Neural cell (in vitro differentiated cells): Measurements from ENCODE around the gene LPP. TPM values are rescaled to one million over a fixed set of nuclear protein-coding genes. Genes with fewer than 3 reads are reported as not detected.

Experiments
- H2AFZ ChIP-seq: fragments of 200-600, 300-800 bp; sonication (generic), shearing (Covaris generic); 2 replicates; pipeline ENCODE4 v1.6.0; 2014; ENCODE audit warnings: low read depth, mild to moderate bottlenecking, antibody characterized with exemption, low read length, moderate library complexity
- H3F3A ChIP-seq: fragments of 200-600 bp; shearing (Covaris generic); 2 replicates; pipeline ENCODE4 v1.6.1; 2016; ENCODE audit warnings: mild to moderate bottlenecking, moderate library complexity, mixed read lengths, antibody characterized with exemption, low read length; ENCODE audit not compliant: insufficient read depth, poor library complexity, severe bottlenecking
- H3K27ac ChIP-seq: fragments of 200-600, 300-800 bp; sonication (generic), shearing (Covaris generic); 2 replicates; pipeline ENCODE4 v1.5.1; 2014; ENCODE audit warnings: mild to moderate bottlenecking, low read length, moderate library complexity
- H3K27me3 ChIP-seq: fragments of 300-800, 200-600 bp; sonication (generic), shearing (Covaris generic); 2 replicates; pipeline ENCODE4 v1.6.0; 2014; ENCODE audit warnings: mild to moderate bottlenecking, low read depth, low read length, moderate library complexity; ENCODE audit not compliant: insufficient read depth
- H3K36me3 ChIP-seq: fragments of 300-800, 200-600 bp; sonication (generic), shearing (Covaris generic); 2 replicates; pipeline ENCODE4 v1.5.1; 2014; ENCODE audit warnings: mild to moderate bottlenecking, antibody characterized with exemption, low read length, moderate library complexity; ENCODE audit not compliant: insufficient read depth
- H3K4me2 ChIP-seq: fragments of 300-800, 200-600 bp; sonication (generic), shearing (Covaris generic); 2 replicates; pipeline ENCODE4 v1.6.0; 2014; ENCODE audit warnings: mild to moderate bottlenecking, low read length
- H3K4me3 ChIP-seq: fragments of 300-800, 200-600 bp; sonication (generic), shearing (Covaris generic); 2 replicates; pipeline ENCODE4 v1.5.1; 2014; ENCODE audit warnings: mild to moderate bottlenecking, low read length, moderate library complexity
- H3K79me2 ChIP-seq: fragments of 200-600 bp; shearing (Covaris generic); replicated peaks from 2 replicates; pipeline ENCODE4 v1.6.0; 2014; ENCODE audit warnings: mild to moderate bottlenecking, low read length, moderate library complexity; ENCODE audit not compliant: insufficient read depth
- H3K9ac ChIP-seq: fragments of 300-800, 200-600 bp; sonication (generic), shearing (Covaris generic); 2 replicates; pipeline ENCODE4 v1.6.1; 2016; ENCODE audit warnings: mild to moderate bottlenecking, low read length, mixed read lengths
- H3K9me2 ChIP-seq: fragments of 200-600 bp; shearing (Covaris generic); 2 replicates; pipeline ENCODE4 v1.6.1; 2016; ENCODE audit warnings: mild to moderate bottlenecking, low read length, mixed read lengths; ENCODE audit not compliant: insufficient read depth
- H3K9me3 ChIP-seq: fragments of 200-600, 300-800 bp; sonication (generic), shearing (Covaris generic); 2 replicates; pipeline ENCODE4 v1.6.1; 2016; ENCODE audit warnings: mild to moderate bottlenecking, mixed run types, low read length, moderate library complexity, mixed read lengths
- H4K20me1 ChIP-seq: fragments of 200-600 bp; shearing (Covaris generic); 2 replicates; pipeline ENCODE4 v1.6.1; 2016; ENCODE audit warnings: mild to moderate bottlenecking, mixed run types; ENCODE audit not compliant: insufficient read depth
- EP300 ChIP-seq: fragments of 450-650 bp; conservative IDR thresholded peaks from 2 replicates; pipeline ENCODE4 v1.6.1; 2014; ENCODE audit warnings: antibody characterized with exemption, mild to moderate bottlenecking, moderate library complexity; ENCODE audit not compliant: poor library complexity, severe bottlenecking
- EZH2 ChIP-seq: fragments of 200-600, 300-800 bp; shearing (Covaris generic), sonication (generic); IDR thresholded peaks from 2 replicates; pipeline ENCODE4 v1.6.1; 2014; ENCODE audit warnings: antibody characterized with exemption, low read length, borderline replicate concordance, mild to moderate bottlenecking; ENCODE audit not compliant: insufficient read depth, poor library complexity, severe bottlenecking
- MXI1 ChIP-seq: fragments of 450-650 bp; conservative IDR thresholded peaks from 2 replicates; pipeline ENCODE4 v1.6.1; 2014; ENCODE audit warnings: antibody characterized with exemption, mild to moderate bottlenecking; ENCODE audit not compliant: poor library complexity, severe bottlenecking
- POLR2AphosphoS5 ChIP-seq: IDR thresholded peaks from 2 replicates; pipeline ENCODE4 v1.6.1; 2012
- RAD21 ChIP-seq: fragments of 450-650 bp; conservative IDR thresholded peaks from 2 replicates; pipeline ENCODE4 v1.6.1; 2014; ENCODE audit warnings: antibody characterized with exemption, mild to moderate bottlenecking, moderate library complexity
- SMC3 ChIP-seq: fragments of 450-650 bp; conservative IDR thresholded peaks from 2 replicates; pipeline ENCODE4 v1.6.1; 2014; ENCODE audit warnings: antibody characterized with exemption, mild to moderate bottlenecking, moderate library complexity; ENCODE audit not compliant: poor library complexity
- TAF1 ChIP-seq: IDR thresholded peaks from 2 replicates; pipeline ENCODE4 v1.6.1; 2012; ENCODE audit warnings: low read depth
- polyA plus RNA-seq: library from polyadenylated mRNA; depleted of rRNA; stranded (reverse); fragments of >200 nt; gene quantifications from 2 replicates; pipeline ENCODE4 v1.2.3, GENCODE V29; 2014
- TF ChIP-seq, protein P1 (sequence below): IDR thresholded peaks from 2 replicates; pipeline ENCODE4 v1.6.1; 2012; ENCODE audit warnings: borderline replicate concordance
- TF ChIP-seq, protein P2 (sequence below): fragments of 450-650 bp; IDR thresholded peaks from 2 replicates; pipeline ENCODE4 v1.5.1; 2014; ENCODE audit warnings: antibody characterized with exemption, mild to moderate bottlenecking, moderate library complexity; ENCODE audit not compliant: poor library complexity, severe bottlenecking

The LPP gene
- polyA plus RNA-seq, 1 donor from 2014 or later: 3.0 TPM

DNA sequence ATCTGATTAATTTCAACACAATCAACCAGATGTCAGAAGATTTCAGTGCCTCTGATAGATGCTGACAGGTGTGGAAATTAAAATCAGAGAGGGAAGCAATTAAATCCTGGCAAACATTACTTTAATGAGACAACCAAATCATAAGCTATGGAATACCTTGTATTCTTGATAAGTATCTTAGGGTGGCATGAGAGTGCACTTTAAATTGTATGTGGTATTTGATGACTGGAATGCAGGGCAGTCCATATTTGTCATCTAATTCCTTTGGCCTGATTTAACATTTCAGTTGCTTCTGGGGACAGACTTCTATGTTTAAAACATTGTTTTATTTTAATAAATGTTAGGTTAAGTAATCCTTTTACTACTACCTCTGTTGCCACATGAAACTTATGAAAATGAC lies 184.1 kb downstream of the LPP start:
- Histone ChIP-seq H2AFZ (no peak overlapping the region), H3F3A (no peaks in the 10 kb centered on the region), H3K4me3 (no peak overlapping the region), H3K4me2 (no peak overlapping the region), H3K9me2 (no peaks in the 10 kb centered on the region), H3K9me3 (no peaks in the 10 kb centered on the region), H3K9ac (no peak overlapping the region), H3K27ac (no peak overlapping the region), H3K36me3 (no peaks in the 10 kb centered on the region), H3K79me2 (no peaks in the 10 kb centered on the region), H3K27me3 (no peaks in the 10 kb centered on the region), H4K20me1 (no peaks in the 10 kb centered on the region)
- no peak for TF ChIP-seq SMC3
- TF ChIP-seq POLR2AphosphoS5: no peak
- no peak for TF ChIP-seq EZH2
- no peak for TF ChIP-seq RAD21
- TF ChIP-seq, protein P1, sequence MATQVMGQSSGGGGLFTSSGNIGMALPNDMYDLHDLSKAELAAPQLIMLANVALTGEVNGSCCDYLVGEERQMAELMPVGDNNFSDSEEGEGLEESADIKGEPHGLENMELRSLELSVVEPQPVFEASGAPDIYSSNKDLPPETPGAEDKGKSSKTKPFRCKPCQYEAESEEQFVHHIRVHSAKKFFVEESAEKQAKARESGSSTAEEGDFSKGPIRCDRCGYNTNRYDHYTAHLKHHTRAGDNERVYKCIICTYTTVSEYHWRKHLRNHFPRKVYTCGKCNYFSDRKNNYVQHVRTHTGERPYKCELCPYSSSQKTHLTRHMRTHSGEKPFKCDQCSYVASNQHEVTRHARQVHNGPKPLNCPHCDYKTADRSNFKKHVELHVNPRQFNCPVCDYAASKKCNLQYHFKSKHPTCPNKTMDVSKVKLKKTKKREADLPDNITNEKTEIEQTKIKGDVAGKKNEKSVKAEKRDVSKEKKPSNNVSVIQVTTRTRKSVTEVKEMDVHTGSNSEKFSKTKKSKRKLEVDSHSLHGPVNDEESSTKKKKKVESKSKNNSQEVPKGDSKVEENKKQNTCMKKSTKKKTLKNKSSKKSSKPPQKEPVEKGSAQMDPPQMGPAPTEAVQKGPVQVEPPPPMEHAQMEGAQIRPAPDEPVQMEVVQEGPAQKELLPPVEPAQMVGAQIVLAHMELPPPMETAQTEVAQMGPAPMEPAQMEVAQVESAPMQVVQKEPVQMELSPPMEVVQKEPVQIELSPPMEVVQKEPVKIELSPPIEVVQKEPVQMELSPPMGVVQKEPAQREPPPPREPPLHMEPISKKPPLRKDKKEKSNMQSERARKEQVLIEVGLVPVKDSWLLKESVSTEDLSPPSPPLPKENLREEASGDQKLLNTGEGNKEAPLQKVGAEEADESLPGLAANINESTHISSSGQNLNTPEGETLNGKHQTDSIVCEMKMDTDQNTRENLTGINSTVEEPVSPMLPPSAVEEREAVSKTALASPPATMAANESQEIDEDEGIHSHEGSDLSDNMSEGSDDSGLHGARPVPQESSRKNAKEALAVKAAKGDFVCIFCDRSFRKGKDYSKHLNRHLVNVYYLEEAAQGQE: no peak
- TF ChIP-seq EP300: no peak
- TF ChIP-seq MXI1: no peak
- TF ChIP-seq TAF1: no peak
- TF ChIP-seq, protein P2, sequence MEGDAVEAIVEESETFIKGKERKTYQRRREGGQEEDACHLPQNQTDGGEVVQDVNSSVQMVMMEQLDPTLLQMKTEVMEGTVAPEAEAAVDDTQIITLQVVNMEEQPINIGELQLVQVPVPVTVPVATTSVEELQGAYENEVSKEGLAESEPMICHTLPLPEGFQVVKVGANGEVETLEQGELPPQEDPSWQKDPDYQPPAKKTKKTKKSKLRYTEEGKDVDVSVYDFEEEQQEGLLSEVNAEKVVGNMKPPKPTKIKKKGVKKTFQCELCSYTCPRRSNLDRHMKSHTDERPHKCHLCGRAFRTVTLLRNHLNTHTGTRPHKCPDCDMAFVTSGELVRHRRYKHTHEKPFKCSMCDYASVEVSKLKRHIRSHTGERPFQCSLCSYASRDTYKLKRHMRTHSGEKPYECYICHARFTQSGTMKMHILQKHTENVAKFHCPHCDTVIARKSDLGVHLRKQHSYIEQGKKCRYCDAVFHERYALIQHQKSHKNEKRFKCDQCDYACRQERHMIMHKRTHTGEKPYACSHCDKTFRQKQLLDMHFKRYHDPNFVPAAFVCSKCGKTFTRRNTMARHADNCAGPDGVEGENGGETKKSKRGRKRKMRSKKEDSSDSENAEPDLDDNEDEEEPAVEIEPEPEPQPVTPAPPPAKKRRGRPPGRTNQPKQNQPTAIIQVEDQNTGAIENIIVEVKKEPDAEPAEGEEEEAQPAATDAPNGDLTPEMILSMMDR: no peak

DNA sequence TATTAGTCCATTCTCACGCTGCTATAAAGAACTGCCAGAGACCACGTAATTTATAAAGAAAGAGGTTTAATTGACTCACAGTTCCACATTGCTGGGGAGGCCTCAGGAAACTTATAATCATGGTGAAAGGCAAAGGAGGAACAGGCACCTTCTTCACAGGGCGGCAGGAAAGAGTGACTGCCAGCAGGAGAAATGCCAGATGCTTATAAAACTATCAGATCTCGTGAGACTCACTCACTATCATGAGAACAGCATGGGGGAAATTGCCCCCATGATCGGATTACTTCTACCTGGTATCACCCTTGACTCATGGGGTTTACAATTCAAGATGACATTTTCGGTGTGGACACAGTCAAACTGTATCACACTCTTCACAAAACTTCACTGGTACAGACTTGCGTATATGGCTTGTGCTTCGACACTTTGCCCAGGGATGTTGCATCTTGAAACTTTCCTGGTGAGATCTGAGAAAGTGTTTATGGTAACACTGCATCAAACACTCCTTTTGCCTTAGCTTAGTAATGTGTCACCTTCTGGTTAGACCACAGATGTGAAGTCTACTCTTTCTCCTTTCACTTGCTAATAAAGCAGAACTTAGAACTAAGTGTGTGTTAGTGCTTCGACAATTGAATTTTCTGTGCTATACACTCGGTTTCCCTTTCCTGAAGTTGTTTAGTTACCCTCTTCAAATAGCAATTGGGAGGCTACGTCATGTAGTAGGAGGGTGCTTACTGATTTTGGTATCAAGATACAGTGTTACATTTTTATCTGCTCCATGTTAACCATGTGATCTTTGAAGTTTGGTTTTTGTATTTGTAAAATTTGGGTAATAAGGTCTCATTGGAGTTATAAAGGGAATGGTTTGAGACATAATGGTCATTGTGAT lies 185.7 kb downstream of the LPP start:
- no peaks in the 10 kb centered on the region for H3F3A ChIP-seq
- no peaks in the 10 kb centered on the region for H3K79me2 ChIP-seq
- no peak overlapping the region for H3K4me2 ChIP-seq
- no peaks in the 10 kb centered on the region for H3K9me3 ChIP-seq
- H4K20me1 ChIP-seq: no peaks in the 10 kb centered on the region
- no peak overlapping the region for H3K27ac ChIP-seq
- H3K4me3 ChIP-seq: no peak overlapping the region
- no peak overlapping the region for H3K9ac ChIP-seq
- no peaks in the 10 kb centered on the region for H3K36me3 ChIP-seq
- H3K27me3 ChIP-seq: no peaks in the 10 kb centered on the region
- no peak overlapping the region for H2AFZ ChIP-seq
- no peaks in the 10 kb centered on the region for H3K9me2 ChIP-seq
- TF ChIP-seq, protein P2: no peak
- no peak for TF ChIP-seq TAF1
- no peak for TF ChIP-seq RAD21
- no peak for TF ChIP-seq SMC3
- no peak for TF ChIP-seq POLR2AphosphoS5
- TF ChIP-seq EZH2: no peak
- TF ChIP-seq EP300: no peak
- TF ChIP-seq, protein P1: no peak
- TF ChIP-seq MXI1: no peak
